Fibroblast of mammary gland (primary cell): ENCODE results near the gene CDYL.

ENCODE experiments used
- DNase-seq: peaks from one replicate; pipeline ENCODE4 v3.0.0-alpha.2; 2010; ENCODE audit warnings: low read depth
- H3K4me3 ChIP-seq: 2 replicates; pipeline ENCODE4 v1.5.1; 2011; ENCODE audit warnings: low read depth, mild to moderate bottlenecking, low read length, moderate library complexity; ENCODE audit not compliant: control insufficient read depth
- TF ChIP-seq, protein P1 (sequence below): conservative IDR thresholded peaks from 2 replicates; pipeline ENCODE4 v1.5.1; 2011; ENCODE audit warnings: low read depth, low read length, inconsistent platforms; ENCODE audit not compliant: control insufficient read depth, insufficient read depth

Gene CDYL

DNA sequence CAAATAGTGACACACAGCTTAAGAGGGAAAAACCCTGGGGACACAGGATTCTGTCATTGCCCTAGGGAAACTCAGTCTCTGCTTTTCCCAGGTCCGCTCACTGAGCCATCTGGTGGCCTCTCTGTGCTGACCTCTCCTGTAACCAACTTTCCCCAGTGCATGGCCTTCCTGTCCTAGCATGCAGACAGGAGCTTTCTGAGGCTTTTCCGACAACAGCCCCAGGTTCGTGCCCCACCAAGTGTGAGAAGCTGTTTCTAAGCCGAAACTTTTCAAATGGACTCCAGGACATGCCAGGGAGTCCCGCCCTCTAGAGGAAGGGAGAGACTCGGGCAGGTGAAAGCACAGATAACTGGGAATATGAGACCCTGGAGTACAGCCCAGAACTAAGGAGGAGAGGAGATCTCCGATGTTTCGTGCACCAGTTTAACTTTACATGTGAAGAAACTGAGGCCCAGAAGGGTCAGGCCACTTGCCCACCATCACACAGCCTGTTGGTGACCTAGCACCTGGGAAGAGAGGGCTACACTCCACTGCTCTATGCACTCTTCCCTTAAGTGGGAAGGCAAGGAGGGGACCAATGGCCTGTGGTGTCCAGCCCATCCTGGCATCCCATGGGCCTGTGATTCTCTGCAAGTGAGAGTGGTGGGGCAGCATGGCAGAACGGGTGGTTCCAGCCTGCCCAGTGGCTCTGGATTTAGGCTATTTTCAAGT lies 181.5 kb downstream of the CDYL start:
- TF ChIP-seq, protein P1, sequence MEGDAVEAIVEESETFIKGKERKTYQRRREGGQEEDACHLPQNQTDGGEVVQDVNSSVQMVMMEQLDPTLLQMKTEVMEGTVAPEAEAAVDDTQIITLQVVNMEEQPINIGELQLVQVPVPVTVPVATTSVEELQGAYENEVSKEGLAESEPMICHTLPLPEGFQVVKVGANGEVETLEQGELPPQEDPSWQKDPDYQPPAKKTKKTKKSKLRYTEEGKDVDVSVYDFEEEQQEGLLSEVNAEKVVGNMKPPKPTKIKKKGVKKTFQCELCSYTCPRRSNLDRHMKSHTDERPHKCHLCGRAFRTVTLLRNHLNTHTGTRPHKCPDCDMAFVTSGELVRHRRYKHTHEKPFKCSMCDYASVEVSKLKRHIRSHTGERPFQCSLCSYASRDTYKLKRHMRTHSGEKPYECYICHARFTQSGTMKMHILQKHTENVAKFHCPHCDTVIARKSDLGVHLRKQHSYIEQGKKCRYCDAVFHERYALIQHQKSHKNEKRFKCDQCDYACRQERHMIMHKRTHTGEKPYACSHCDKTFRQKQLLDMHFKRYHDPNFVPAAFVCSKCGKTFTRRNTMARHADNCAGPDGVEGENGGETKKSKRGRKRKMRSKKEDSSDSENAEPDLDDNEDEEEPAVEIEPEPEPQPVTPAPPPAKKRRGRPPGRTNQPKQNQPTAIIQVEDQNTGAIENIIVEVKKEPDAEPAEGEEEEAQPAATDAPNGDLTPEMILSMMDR, result peak; percentile 27
- H3K4me3 ChIP-seq, result no peak overlapping the region
- DNase-seq, result peak; percentile 38

DNA sequence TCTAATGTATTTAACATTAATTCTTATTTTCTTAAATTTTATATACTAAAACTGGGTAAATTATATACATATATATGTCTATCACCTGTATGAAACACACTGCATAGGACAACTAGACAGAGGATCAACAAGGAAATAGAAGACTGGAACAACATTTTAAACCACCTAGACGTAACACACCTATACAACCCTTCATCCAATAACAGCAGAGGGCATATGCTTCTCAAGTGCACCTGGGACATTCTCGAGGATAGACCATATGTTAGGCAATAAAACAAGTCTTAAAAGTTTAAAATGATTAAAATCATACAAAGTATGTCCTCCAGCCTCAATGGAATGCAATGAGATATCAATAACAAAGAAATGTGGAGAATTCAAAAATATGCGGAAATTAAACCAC lies 182.4 kb downstream of the CDYL start:
- DNase-seq, result no peak
- H3K4me3 ChIP-seq, result no peak overlapping the region
- TF ChIP-seq, protein P1, result no peak

DNA sequence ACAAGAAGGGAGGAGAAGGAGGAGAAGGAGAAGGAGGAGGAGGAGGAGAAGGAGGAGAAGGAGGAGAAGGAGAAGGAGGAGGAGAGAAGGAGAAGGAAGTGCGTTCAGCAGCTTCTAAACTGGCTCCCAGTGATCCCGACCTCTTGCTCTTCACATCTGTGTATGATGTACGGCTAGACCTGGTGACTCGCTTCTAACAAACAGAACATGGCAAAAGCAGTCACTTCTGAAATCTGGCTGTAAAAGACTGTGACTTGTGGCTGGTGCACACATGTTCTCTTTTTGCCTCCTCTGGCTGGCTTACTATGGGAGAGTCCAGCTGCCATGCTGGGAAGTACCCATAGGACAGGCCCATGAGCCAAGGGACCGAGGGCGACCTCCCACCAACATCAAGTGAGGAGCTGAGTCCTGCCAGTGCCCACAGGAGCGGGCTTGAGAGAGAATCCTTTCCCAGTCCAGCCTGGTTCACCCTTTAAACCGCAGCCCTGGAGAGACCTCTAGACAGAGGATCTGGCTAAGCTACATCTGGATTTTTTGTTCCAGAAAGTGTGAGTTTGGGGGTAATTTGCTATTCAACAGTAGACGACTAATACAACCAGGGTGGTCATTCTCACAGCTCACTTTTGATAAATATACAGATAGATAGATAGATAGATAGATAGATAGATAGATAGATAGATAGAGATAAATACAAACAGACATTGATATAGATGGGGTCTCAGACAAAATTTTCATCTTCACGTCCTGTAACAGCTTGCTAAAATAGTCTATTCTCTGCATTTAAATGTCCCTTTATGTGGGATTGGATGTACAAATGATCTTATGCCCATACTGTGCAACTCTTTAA lies 185.3 kb downstream of the CDYL start:
- DNase-seq, result peak; percentile 59
- TF ChIP-seq, protein P1, result no peak
- H3K4me3 ChIP-seq, result no peak overlapping the region

DNA sequence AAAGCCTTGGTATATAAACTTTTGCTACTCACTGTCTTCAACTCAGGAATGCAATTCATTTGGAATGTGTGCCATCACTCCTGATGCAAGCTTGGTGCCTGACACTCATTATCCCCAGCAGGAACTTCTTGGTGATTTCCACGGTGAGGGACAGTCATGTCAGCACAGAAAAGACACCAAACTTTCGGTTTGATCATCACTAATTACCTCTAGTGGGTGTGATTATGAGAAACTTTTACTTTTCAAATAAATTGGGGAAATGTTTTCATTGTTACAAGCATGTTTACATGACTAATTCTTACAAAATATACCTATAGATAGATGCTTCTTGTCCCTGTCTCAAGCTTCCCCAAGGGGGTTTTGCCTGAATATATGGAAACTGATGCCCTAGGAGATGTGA lies 186.7 kb downstream of the CDYL start:
- TF ChIP-seq, protein P1, result no peak
- DNase-seq, result no peak
- H3K4me3 ChIP-seq, result no peak overlapping the region

DNA sequence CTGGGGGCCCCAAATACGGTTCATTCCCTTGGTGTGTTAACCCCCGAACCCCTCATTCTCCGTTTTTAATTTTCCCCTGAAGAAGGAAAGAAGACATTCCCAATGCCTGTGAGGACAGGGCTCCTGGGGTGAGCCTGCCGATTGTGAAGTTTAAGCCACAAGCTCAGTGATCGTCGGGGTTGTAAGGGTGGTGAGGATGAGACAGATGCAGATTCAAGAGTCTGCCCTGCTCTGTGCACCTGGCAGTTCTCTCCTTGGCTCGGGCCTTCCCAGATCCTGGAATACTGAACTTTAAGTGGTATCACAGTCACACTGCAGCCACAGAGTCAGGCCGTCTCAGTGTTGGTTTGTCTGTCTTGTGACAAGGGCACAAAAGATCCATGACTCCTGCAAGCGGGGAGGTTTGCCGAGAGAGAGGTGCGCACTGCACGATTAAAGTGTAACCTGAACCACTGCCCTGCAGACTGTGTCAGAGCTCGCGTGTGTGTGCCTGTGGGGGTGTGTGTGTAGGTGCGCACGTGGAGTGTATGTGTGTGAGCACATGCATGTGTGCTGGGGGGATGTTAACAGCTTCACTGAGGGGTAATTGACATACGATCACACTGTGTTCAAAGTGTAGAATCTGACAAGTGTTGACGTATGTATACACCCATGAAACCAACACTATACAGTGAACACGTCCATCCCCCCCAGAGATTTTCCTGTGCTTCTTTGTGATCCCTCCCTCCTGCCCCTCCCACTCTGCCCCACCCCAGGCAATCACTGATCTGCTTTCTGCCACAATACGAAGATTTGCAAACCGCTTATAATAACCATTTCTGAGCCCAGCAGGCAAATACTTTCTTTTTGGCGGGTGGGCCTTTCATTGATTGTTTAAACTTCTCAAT lies 188.7 kb downstream of the CDYL start:
- no peak overlapping the region for H3K4me3 ChIP-seq
- DNase-seq, result no peak
- TF ChIP-seq, protein P1, result no peak
